ENCODE results near the gene PRSS33. TPM values are rescaled to one million over a fixed set of nuclear protein-coding genes. Genes with fewer than 3 reads are reported as not detected.

Gene PRSS33
- total and polyA plus RNA-seq, 2 donors from 2014 or later = not detected

- intact Hi-C loops (cut with DNase I) = no loop called here
- Histone ChIP-seq H3K27ac (ENCODE audit: low read depth in 2 of 2, low read length in 2 of 2) (no peak overlapping the region), H3K9ac (ENCODE audit: low read length in 3 of 3) (no peak overlapping the region), H3K4me1 (ENCODE audit: control insufficient read depth in 2 of 3, insufficient read depth in 2 of 3, low read depth in 1 of 3, low read length in 3 of 3) (no peaks in the 10 kb centered on the region), H3K9me3 (ENCODE audit: control insufficient read depth in 2 of 3, insufficient read depth in 1 of 3, low read length in 3 of 3) (no peaks in the 10 kb centered on the region), H3K4me3 (ENCODE audit: low read length in 3 of 3) (no peak overlapping the region), H3K27me3 (ENCODE audit: control insufficient read depth, insufficient read depth, low read length) (no peaks in the 10 kb centered on the region), H3K36me3 (ENCODE audit: control insufficient read depth in 2 of 3, insufficient read depth in 3 of 3, low read length in 3 of 3) (peaks cover 34 to 99% (median 82%) of the 10 kb centered on the region in 3 donors)
- FAIRE-seq (no peak), DNase-seq (peak in 1 of 5 donors; percentile 70)
- TF ChIP-seq, protein P1, sequence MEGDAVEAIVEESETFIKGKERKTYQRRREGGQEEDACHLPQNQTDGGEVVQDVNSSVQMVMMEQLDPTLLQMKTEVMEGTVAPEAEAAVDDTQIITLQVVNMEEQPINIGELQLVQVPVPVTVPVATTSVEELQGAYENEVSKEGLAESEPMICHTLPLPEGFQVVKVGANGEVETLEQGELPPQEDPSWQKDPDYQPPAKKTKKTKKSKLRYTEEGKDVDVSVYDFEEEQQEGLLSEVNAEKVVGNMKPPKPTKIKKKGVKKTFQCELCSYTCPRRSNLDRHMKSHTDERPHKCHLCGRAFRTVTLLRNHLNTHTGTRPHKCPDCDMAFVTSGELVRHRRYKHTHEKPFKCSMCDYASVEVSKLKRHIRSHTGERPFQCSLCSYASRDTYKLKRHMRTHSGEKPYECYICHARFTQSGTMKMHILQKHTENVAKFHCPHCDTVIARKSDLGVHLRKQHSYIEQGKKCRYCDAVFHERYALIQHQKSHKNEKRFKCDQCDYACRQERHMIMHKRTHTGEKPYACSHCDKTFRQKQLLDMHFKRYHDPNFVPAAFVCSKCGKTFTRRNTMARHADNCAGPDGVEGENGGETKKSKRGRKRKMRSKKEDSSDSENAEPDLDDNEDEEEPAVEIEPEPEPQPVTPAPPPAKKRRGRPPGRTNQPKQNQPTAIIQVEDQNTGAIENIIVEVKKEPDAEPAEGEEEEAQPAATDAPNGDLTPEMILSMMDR (IDR thresholded peaks at IDR 0.05; ENCODE audit: borderline replicate concordance, extremely low read depth, insufficient read depth) = no peak
Observed at GRCh38 chr16:2765462-2766404, 21.6 kb downstream of the PRSS33 start.

GRCh38 chr16:2764718-2765117 is 22.6 kb downstream of the PRSS33 start:
- no peak for FAIRE-seq
- DNase-seq = peak in 1 of 5 donors; percentile 15
- TF ChIP-seq, protein P1 (IDR thresholded peaks at IDR 0.05; ENCODE audit: borderline replicate concordance, extremely low read depth, insufficient read depth) = no peak
- Histone ChIP-seq H3K27me3 (ENCODE audit: control insufficient read depth, insufficient read depth, low read length) (no peaks in the 10 kb centered on the region), H3K9me3 (ENCODE audit: control insufficient read depth in 2 of 3, insufficient read depth in 1 of 3, low read length in 3 of 3) (no peaks in the 10 kb centered on the region), H3K36me3 (ENCODE audit: control insufficient read depth in 2 of 3, insufficient read depth in 3 of 3, low read length in 3 of 3) (peaks cover 41 to 99% (median 85%) of the 10 kb centered on the region in 3 donors), H3K27ac (ENCODE audit: low read depth in 2 of 2, low read length in 2 of 2) (no peak overlapping the region), H3K4me1 (ENCODE audit: control insufficient read depth in 2 of 3, insufficient read depth in 2 of 3, low read depth in 1 of 3, low read length in 3 of 3) (no peaks in the 10 kb centered on the region), H3K9ac (ENCODE audit: low read length in 3 of 3) (no peak overlapping the region), H3K4me3 (ENCODE audit: low read length in 3 of 3) (no peak overlapping the region)
- intact Hi-C loops (cut with DNase I) = no loop called here

- H3K27me3 ChIP-seq (ENCODE audit: control insufficient read depth, insufficient read depth, low read length) = no peaks in the 10 kb centered on the region
- TF ChIP-seq, protein P1 (IDR thresholded peaks at IDR 0.05; ENCODE audit: borderline replicate concordance, extremely low read depth, insufficient read depth) = no peak
- H3K36me3 ChIP-seq (ENCODE audit: control insufficient read depth in 2 of 3, insufficient read depth in 3 of 3, low read length in 3 of 3) = peaks cover 51 to 99% (median 87%) of the 10 kb centered on the region in 3 donors
- no peak overlapping the region for H3K9ac ChIP-seq (ENCODE audit: low read length in 3 of 3)
- H3K4me1 ChIP-seq (ENCODE audit: control insufficient read depth in 2 of 3, insufficient read depth in 2 of 3, low read depth in 1 of 3, low read length in 3 of 3) = no peaks in the 10 kb centered on the region
- intact Hi-C loops (cut with DNase I) = no loop called here
- peak in 1 of 5 donors; percentile 4 for DNase-seq
- H3K9me3 ChIP-seq (ENCODE audit: control insufficient read depth in 2 of 3, insufficient read depth in 1 of 3, low read length in 3 of 3) = no peaks in the 10 kb centered on the region
- no peak for FAIRE-seq
- H3K4me3 ChIP-seq (ENCODE audit: low read length in 3 of 3) = no peak overlapping the region
- no peak overlapping the region for H3K27ac ChIP-seq (ENCODE audit: low read depth in 2 of 2, low read length in 2 of 2)
Observed at GRCh38 chr16:2763173-2763572, 24.2 kb downstream of the PRSS33 start.
